ENCODE data around the gene RSAD2. TPM values are rescaled to one million over a fixed set of nuclear protein-coding genes. Genes with fewer than 3 reads are reported as not detected.

RSAD2 gene
- polyA plus RNA-seq, 2 of the 4 experiments (the other 2 are of a cell fraction): 0.03 to 0.06 TPM

DNA sequence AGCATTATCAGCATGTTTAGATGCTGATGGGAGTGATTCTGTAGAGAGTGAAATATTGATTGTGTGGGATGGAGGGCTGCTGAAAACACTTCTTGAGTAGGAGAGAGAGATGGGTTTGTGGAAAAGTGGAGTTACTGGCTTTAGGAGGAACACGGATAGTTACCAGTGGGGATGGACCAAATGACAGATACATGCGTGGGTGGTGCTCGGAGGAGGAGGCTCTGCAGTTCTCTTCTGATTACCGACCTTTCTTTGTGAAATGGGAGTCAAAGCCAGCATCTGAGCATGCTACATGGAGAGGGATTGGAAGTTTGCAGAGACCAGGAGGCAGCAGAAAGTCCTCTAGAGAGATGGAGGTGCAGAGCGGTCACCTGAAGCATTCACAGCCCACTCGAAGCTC is 65.9 kb downstream of the RSAD2 start:
- 64% methylated on average over 6 of the region's 6 CpGs for WGBS (ENCODE audit: missing lambda C conversion rate)
- DNase-seq (ENCODE audit: low read depth in 1 of 2, low spot score in 1 of 2) (no peak), ATAC-seq (no peak), FAIRE-seq (no peak)
- no peak overlapping the region for H3K4me3 ChIP-seq
- no peak overlapping the region for H3K27ac ChIP-seq
- H3K4me1 ChIP-seq: peaks cover 6% of the 10 kb centered on the region; the same call in 2 of the 3 replicates
- ChIA-PET CTCF (interaction anchor here (0.8 to 1.3 kb wide), 2 partner anchors 14 to 18 kb away, joined by 3 to 4 read pairs; no protein-coding TSS in a partner anchor), POLR2A (no interaction called here)
- H3K4me2 ChIP-seq: no peak overlapping the region
- TF ChIP-seq, protein P1, sequence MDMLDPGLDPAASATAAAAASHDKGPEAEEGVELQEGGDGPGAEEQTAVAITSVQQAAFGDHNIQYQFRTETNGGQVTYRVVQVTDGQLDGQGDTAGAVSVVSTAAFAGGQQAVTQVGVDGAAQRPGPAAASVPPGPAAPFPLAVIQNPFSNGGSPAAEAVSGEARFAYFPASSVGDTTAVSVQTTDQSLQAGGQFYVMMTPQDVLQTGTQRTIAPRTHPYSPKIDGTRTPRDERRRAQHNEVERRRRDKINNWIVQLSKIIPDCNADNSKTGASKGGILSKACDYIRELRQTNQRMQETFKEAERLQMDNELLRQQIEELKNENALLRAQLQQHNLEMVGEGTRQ (IDR thresholded peaks at IDR 0.05): no peak
- TF ChIP-seq FOSB (CRISPR knock-in tag; IDR thresholded peaks at IDR 0.05): no peak
- TF ChIP-seq CHD2 (IDR thresholded peaks at IDR 0.05; ENCODE audit: low read length, partially characterized antibody): no peak
- TF ChIP-seq, protein P2, sequence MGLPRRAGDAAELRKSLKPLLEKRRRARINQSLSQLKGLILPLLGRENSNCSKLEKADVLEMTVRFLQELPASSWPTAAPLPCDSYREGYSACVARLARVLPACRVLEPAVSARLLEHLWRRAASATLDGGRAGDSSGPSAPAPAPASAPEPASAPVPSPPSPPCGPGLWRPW (IDR thresholded peaks at IDR 0.05): no peak
- TF ChIP-seq, protein P3, sequence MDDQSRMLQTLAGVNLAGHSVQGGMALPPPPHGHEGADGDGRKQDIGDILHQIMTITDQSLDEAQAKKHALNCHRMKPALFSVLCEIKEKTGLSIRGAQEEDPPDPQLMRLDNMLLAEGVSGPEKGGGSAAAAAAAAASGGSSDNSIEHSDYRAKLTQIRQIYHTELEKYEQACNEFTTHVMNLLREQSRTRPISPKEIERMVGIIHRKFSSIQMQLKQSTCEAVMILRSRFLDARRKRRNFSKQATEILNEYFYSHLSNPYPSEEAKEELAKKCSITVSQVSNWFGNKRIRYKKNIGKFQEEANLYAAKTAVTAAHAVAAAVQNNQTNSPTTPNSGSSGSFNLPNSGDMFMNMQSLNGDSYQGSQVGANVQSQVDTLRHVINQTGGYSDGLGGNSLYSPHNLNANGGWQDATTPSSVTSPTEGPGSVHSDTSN (IDR thresholded peaks at IDR 0.05): no peak
- TF ChIP-seq, protein P4, sequence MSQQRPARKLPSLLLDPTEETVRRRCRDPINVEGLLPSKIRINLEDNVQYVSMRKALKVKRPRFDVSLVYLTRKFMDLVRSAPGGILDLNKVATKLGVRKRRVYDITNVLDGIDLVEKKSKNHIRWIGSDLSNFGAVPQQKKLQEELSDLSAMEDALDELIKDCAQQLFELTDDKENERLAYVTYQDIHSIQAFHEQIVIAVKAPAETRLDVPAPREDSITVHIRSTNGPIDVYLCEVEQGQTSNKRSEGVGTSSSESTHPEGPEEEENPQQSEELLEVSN (IDR thresholded peaks at IDR 0.05; ENCODE audit: borderline replicate concordance, low read depth): no peak
- no peak for TF ChIP-seq POLR2A (IDR thresholded peaks at IDR 0.05; ENCODE audit: low read length)
- TF ChIP-seq EHMT2 (IDR thresholded peaks at IDR 0.05; ENCODE audit: low read depth): no peak
- TF ChIP-seq, protein P5, sequence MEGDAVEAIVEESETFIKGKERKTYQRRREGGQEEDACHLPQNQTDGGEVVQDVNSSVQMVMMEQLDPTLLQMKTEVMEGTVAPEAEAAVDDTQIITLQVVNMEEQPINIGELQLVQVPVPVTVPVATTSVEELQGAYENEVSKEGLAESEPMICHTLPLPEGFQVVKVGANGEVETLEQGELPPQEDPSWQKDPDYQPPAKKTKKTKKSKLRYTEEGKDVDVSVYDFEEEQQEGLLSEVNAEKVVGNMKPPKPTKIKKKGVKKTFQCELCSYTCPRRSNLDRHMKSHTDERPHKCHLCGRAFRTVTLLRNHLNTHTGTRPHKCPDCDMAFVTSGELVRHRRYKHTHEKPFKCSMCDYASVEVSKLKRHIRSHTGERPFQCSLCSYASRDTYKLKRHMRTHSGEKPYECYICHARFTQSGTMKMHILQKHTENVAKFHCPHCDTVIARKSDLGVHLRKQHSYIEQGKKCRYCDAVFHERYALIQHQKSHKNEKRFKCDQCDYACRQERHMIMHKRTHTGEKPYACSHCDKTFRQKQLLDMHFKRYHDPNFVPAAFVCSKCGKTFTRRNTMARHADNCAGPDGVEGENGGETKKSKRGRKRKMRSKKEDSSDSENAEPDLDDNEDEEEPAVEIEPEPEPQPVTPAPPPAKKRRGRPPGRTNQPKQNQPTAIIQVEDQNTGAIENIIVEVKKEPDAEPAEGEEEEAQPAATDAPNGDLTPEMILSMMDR (IDR thresholded peaks at IDR 0.05): no peak
- TF ChIP-seq RNF2 (IDR thresholded peaks at IDR 0.05; ENCODE audit: borderline replicate concordance, low read depth): no peak
- TF ChIP-seq FOSL2 (IDR thresholded peaks at IDR 0.05): no peak
- TF ChIP-seq FOSL2 (CRISPR knock-in tag; IDR thresholded peaks at IDR 0.05): no peak
- no peak for TF ChIP-seq EHF (CRISPR knock-in tag; IDR thresholded peaks at IDR 0.05)
- no peak for TF ChIP-seq NPAS2 (CRISPR knock-in tag; IDR thresholded peaks at IDR 0.05; ENCODE audit: borderline replicate concordance)
- no peak for TF ChIP-seq MAZ (IDR thresholded peaks at IDR 0.05; ENCODE audit: borderline replicate concordance, low read depth, low read length)
- H3K9me3 ChIP-seq: no peaks in the 10 kb centered on the region

DNA sequence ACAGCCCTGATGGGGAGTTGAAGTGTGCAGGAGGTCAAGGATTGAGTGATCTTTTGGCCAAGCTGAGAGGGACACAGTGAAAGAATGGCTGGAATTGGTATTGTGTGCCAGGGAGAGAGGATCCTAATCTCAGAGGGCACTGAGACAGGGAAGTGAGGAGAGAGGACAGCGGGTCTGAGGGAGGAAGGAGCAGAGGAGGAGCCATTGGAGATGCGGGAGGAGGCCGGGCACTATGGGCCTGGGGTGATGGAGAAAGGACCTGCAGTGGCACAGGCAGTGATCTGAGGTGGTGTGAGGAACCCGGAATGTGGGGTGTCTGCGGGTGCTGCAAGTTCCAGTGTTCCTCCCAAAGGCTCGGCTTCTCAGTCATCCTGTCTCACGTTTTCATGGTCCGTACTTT is 66.4 kb downstream of the RSAD2 start:
- peaks cover 6% of the 10 kb centered on the region; the same call in 2 of the 3 replicates for H3K4me1 ChIP-seq
- DNase-seq (ENCODE audit: low read depth in 1 of 2, low spot score in 1 of 2): no peak
- ATAC-seq: no peak
- no peak for TF ChIP-seq HOXA7 (CRISPR knock-in tag; IDR thresholded peaks at IDR 0.05)
- no peak for TF ChIP-seq ZFP36 (IDR thresholded peaks at IDR 0.05; ENCODE audit: borderline replicate concordance, partially characterized antibody)
- no peak for TF ChIP-seq HOXB13 (CRISPR knock-in tag; IDR thresholded peaks at IDR 0.05; ENCODE audit: low read depth)
- POLR2A ChIA-PET: no interaction called here
- no peak overlapping the region for H3K27ac ChIP-seq
- H3K9me3 ChIP-seq: no peaks in the 10 kb centered on the region
- no peak overlapping the region for H3K4me2 ChIP-seq
- no peak overlapping the region for H3K4me3 ChIP-seq
- no peak for FAIRE-seq
- CTCF ChIA-PET: interaction anchor here (0.8 to 1.3 kb wide), 2 partner anchors 13 to 18 kb away, joined by 3 to 4 read pairs; no protein-coding TSS in a partner anchor
- 88% methylated on average over 8 of the region's 8 CpGs for WGBS (ENCODE audit: missing lambda C conversion rate)

DNA sequence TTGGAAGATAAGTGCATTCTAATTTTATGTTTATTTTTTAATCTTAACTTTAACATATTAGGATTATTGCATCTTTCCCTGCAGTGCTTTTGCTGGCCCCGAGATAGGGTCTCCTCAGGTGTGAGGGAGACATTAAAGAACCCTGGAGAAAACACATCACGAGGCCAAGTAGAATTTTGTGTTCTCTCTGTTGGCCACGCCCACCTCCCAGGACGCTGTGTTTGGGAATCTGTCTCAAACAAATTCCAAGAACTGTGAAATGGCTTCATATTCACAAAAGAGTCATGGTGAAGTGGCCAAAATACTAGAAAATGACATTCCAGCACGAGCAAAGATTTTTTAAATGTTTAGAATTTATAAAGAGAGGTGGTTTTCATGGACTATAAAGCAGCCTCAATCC is 67.0 kb downstream of the RSAD2 start:
- 74% methylated on average over 5 of the region's 5 CpGs for WGBS (ENCODE audit: missing lambda C conversion rate)
- Histone ChIP-seq H3K4me1 (peaks cover 6% of the 10 kb centered on the region; the same call in 2 of the 3 replicates), H3K4me3 (no peak overlapping the region), H3K9me3 (no peaks in the 10 kb centered on the region), H3K4me2 (no peak overlapping the region), H3K27ac (no peak overlapping the region)
- no peak for ATAC-seq
- ChIA-PET POLR2A (no interaction called here), CTCF (interaction anchor here (1.0 to 1.1 kb wide), 2 partner anchors 48 to 99 kb away, joined by 3 read pairs; no protein-coding TSS in a partner anchor)
- DNase-seq (ENCODE audit: low read depth in 1 of 2, low spot score in 1 of 2): no peak
- no peak for FAIRE-seq
- TF ChIP-seq, protein P2 (IDR thresholded peaks at IDR 0.05): no peak
- TF ChIP-seq CEBPB (IDR thresholded peaks at IDR 0.05) (no peak), SREBF2 (IDR thresholded peaks at IDR 0.05) (no peak)
